Liver (tissue), 9 donors: Measurements from ENCODE around the gene TTF1. TPM values are rescaled to one million over a fixed set of nuclear protein-coding genes. Genes with fewer than 3 reads are reported as not detected.

Source experiments
- DNase-seq: peaks from one replicate; pipeline ENCODE4 v3.0.0-alpha.2; 2017; ENCODE audit warnings: low spot score
- H3K27ac ChIP-seq, 2 donors: one replicate each; pipeline ENCODE4 v1.7.0; 2013; ENCODE audit warnings: inconsistent platforms in 2 of 2, low read length in 2 of 2, control low read depth in 1 of 2, low read depth in 1 of 2, mild to moderate bottlenecking in 1 of 2
- H3K27me3 ChIP-seq, 4 donors: one replicate each; pipeline versions ENCODE4 v1.6.1 to v1.7.0; 2013; ENCODE audit warnings: low read length in 3 of 4, inconsistent platforms in 1 of 4, mild to moderate bottlenecking in 1 of 4, moderate library complexity in 1 of 4; ENCODE audit not compliant: control insufficient read depth in 4 of 4, insufficient read depth in 4 of 4
- H3K36me3 ChIP-seq, 4 donors: one replicate each; pipeline versions ENCODE4 v1.6.1 to v1.7.0; 2013; ENCODE audit warnings: low read length in 3 of 4, mild to moderate bottlenecking in 3 of 4, low read depth in 1 of 4, moderate library complexity in 1 of 4; ENCODE audit not compliant: control insufficient read depth in 4 of 4, insufficient read depth in 3 of 4
- H3K4me1 ChIP-seq, 4 donors: one replicate each; pipeline versions ENCODE4 v1.6.1 to v1.7.0; 2013; ENCODE audit warnings: low read length in 3 of 4, mild to moderate bottlenecking in 3 of 4, moderate library complexity in 1 of 4; ENCODE audit not compliant: control insufficient read depth in 4 of 4, insufficient read depth in 4 of 4
- H3K4me3 ChIP-seq, 3 donors: one replicate each; pipeline versions ENCODE4 v1.6.1 to v1.7.0; 2013; ENCODE audit warnings: low read length in 3 of 3, control low read depth in 1 of 3, low read depth in 1 of 3, mild to moderate bottlenecking in 1 of 3
- H3K9ac ChIP-seq, 2 donors: one replicate each; pipeline ENCODE4 v1.7.0; 2013; ENCODE audit warnings: low read length in 2 of 2, mild to moderate bottlenecking in 2 of 2, moderate library complexity in 2 of 2, control low read depth in 1 of 2, low read depth in 1 of 2
- H3K9me3 ChIP-seq, 4 donors: one replicate each; pipeline versions ENCODE4 v1.6.1 to v1.7.0; 2013; ENCODE audit warnings: low read length in 3 of 4; ENCODE audit not compliant: control insufficient read depth in 4 of 4
- FOXA1 ChIP-seq: IDR thresholded peaks from 2 replicates; pipeline ENCODE4 v1.6.1; 2016; ENCODE audit warnings: antibody characterized with exemption
- FOXA2 ChIP-seq: IDR thresholded peaks from 2 replicates; pipeline ENCODE4 v1.6.1; 2016; ENCODE audit warnings: antibody characterized with exemption
- HNF4A ChIP-seq, 2 donors: conservative IDR thresholded peaks; 2 replicates each; pipeline ENCODE4 v1.6.1; 2016; ENCODE audit warnings: antibody characterized with exemption in 2 of 2, mild to moderate bottlenecking in 2 of 2
- HNF4G ChIP-seq: IDR thresholded peaks from 2 replicates; pipeline ENCODE4 v1.6.1; 2016; ENCODE audit warnings: antibody characterized with exemption
- JUND ChIP-seq, 2 donors: IDR thresholded peaks; 2 replicates each; pipeline ENCODE4 v1.6.1; 2016; ENCODE audit warnings: antibody characterized with exemption in 2 of 2
- NR2F2 ChIP-seq: IDR thresholded peaks from 2 replicates; pipeline ENCODE4 v1.6.1; 2016; ENCODE audit warnings: antibody characterized with exemption
- RAD21 ChIP-seq, 2 donors: IDR thresholded peaks; 2 replicates each; pipeline ENCODE4 v1.6.1; 2016; ENCODE audit warnings: antibody characterized with exemption in 2 of 2, mild to moderate bottlenecking in 2 of 2
- RXRA ChIP-seq, 2 donors: IDR thresholded peaks; 2 replicates each; pipeline ENCODE4 v1.6.1; 2017 to 2018; ENCODE audit warnings: antibody characterized with exemption in 2 of 2, mild to moderate bottlenecking in 1 of 2
- SP1 ChIP-seq: IDR thresholded peaks from 2 replicates; pipeline ENCODE4 v1.6.1; 2018; ENCODE audit warnings: antibody characterized with exemption, mild to moderate bottlenecking
- TAF1 ChIP-seq: conservative IDR thresholded peaks from 2 replicates; pipeline ENCODE4 v1.6.1; 2016; ENCODE audit warnings: antibody characterized with exemption, mild to moderate bottlenecking
- YY1 ChIP-seq: IDR thresholded peaks from 2 replicates; pipeline ENCODE4 v1.6.1; 2016; ENCODE audit warnings: antibody characterized with exemption, mild to moderate bottlenecking
- WGBS: extraction: QIAGEN DNeasy Blood & Tissue Kit; methylation state at CpG from one replicate; pipeline ENCODE4 v1.1.7; 2013; 5-methylcytosine and 5-hydroxymethylcytosine counted together
- polyA plus RNA-seq, 2 donors: library from polyadenylated mRNA; stranded (reverse) in 1 of 2; unstranded in 1 of 2; fragments of 200-250 nt in 1 of 2; fragments of >200 nt in 1 of 2; fragmentation: Nextera tagmentation in 1 of 2; extraction: Ambion mirVana in 1 of 2; gene quantifications; one replicate each; pipeline versions ENCODE4 v1.2.1 to v1.2.3, GENCODE V29; 2013 to 2015
- total RNA-seq, 2 donors: library from RNA; depleted of rRNA; stranded (reverse); fragments of >200 nt; gene quantifications; one replicate each; pipeline ENCODE4 v1.2.3, GENCODE V29; 2014
- TF ChIP-seq, protein P1 (sequence below): IDR thresholded peaks from 2 replicates; pipeline ENCODE4 v1.6.1; 2016; ENCODE audit warnings: antibody characterized with exemption
- TF ChIP-seq, protein P2 (sequence below): fragments of 150-350 bp; IDR thresholded peaks from 2 replicates; pipeline ENCODE4 v1.5.1; 2017; ENCODE audit warnings: improper control_type of control experiment, low read depth, low read length; ENCODE audit not compliant: missing input control
- TF ChIP-seq, protein P3 (sequence below): IDR thresholded peaks from 2 replicates; pipeline ENCODE4 v1.6.1; 2016; ENCODE audit warnings: antibody characterized with exemption, mild to moderate bottlenecking
- donor health status: healthy.
- donor health status: healthy.
- donor health status: healthy.
- donor health status: healthy.
- donor health status: healthy.

TTF1 gene
- total and polyA plus RNA-seq, 4 donors, result 1.9 to 6.1 (median 2.6) TPM

DNA sequence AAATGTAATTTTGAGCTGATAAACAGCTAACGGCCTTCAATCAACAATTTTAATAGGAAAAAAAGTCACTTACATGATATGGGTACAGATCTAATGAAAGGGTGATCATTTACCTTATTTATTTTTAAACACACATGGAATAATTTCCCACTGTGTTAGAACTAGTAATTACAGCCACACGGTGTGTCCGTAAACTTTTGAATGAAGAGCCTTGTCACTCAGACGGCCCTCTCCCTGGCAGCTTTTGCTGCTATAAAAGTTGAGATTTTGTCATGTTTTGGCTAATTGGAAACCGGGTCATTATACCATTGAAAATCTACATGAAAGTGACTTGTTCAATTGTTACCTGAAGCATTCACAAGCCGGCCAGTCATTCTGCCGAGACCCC is 19.0 kb upstream of the TTF1 start:
- WGBS, result 41% methylated on average over 7 of the region's 7 CpGs
- DNase-seq, result no peak
- Histone ChIP-seq H3K4me1 (no peaks in the 10 kb centered on the region), H3K27me3 (peaks cover 0 to 17% (median under 1%) of the 10 kb centered on the region in 4 donors), H3K9ac (no peak overlapping the region), H3K4me3 (no peak overlapping the region), H3K9me3 (peaks cover 0 to under 1% (median 0%) of the 10 kb centered on the region in 4 donors), H3K27ac (no peak overlapping the region), H3K36me3 (no peaks in the 10 kb centered on the region)
- TF ChIP-seq FOXA1, result no peak
- no peak for TF ChIP-seq RXRA (IDR thresholded peaks at IDR 0.05)
- no peak for TF ChIP-seq TAF1
- no peak for TF ChIP-seq FOXA2
- TF ChIP-seq RAD21 (IDR thresholded peaks at IDR 0.05), result no peak

DNA sequence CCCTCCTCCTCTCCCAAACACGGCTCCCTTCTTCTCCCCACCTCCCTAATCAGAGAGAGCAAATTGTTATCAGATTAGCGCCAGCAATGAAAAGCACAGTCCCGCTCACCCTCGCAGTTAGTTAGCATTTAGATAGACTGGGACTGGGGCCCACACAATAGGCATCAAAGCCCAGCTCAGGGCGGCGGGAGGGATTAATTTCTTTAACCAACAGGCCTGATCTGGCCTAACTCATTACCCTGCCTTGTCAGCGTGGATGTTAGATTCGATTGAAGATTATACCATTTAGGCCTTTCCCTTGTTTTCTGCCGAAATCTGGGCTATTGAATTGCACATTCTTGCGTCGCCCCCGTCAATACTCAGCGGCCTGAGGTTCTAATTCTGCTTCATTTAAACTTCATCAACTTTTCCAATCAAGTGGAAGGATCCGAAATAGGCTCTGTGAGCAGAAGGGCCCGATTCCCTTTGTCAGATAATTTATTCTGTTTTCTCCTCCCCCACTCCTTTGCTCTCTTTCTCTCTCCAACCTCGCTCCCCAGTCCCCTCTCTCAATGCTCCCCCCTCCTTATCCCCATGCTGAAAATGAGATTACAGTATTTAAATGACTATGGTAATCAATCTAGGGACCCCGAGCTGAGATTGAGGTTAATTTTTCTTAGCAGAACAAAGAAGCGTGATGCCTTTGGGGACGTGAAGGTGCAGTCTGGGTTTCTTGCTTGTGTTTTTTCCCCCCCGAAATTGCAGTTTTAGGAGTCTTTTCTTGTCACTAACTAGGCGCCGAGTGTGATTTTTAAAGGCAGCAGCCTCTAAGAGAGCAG is 18.4 kb upstream of the TTF1 start:
- Histone ChIP-seq H3K9me3 (peaks cover 0 to 3% (median 0%) of the 10 kb centered on the region in 4 donors), H3K27me3 (peaks cover 0 to 18% (median under 1%) of the 10 kb centered on the region in 4 donors), H3K27ac (no peak overlapping the region), H3K36me3 (no peaks in the 10 kb centered on the region), H3K9ac (no peak overlapping the region), H3K4me3 (no peak overlapping the region), H3K4me1 (no peaks in the 10 kb centered on the region)
- WGBS, result 42% methylated on average over 22 of the region's 22 CpGs
- no peak for DNase-seq
- TF ChIP-seq JUND (IDR thresholded peaks at IDR 0.05), result no peak
- no peak for TF ChIP-seq SP1
- TF ChIP-seq, protein P1, sequence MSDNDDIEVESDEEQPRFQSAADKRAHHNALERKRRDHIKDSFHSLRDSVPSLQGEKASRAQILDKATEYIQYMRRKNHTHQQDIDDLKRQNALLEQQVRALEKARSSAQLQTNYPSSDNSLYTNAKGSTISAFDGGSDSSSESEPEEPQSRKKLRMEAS, result no peak
- TF ChIP-seq FOXA2, result no peak
- no peak for TF ChIP-seq FOXA1
- TF ChIP-seq RAD21 (IDR thresholded peaks at IDR 0.05), result no peak
- TF ChIP-seq YY1, result no peak
- no peak for TF ChIP-seq HNF4A (conservative IDR thresholded peaks at IDR 0.05)
- TF ChIP-seq, protein P2, sequence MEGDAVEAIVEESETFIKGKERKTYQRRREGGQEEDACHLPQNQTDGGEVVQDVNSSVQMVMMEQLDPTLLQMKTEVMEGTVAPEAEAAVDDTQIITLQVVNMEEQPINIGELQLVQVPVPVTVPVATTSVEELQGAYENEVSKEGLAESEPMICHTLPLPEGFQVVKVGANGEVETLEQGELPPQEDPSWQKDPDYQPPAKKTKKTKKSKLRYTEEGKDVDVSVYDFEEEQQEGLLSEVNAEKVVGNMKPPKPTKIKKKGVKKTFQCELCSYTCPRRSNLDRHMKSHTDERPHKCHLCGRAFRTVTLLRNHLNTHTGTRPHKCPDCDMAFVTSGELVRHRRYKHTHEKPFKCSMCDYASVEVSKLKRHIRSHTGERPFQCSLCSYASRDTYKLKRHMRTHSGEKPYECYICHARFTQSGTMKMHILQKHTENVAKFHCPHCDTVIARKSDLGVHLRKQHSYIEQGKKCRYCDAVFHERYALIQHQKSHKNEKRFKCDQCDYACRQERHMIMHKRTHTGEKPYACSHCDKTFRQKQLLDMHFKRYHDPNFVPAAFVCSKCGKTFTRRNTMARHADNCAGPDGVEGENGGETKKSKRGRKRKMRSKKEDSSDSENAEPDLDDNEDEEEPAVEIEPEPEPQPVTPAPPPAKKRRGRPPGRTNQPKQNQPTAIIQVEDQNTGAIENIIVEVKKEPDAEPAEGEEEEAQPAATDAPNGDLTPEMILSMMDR, result no peak
- TF ChIP-seq NR2F2, result no peak
- TF ChIP-seq, protein P3, sequence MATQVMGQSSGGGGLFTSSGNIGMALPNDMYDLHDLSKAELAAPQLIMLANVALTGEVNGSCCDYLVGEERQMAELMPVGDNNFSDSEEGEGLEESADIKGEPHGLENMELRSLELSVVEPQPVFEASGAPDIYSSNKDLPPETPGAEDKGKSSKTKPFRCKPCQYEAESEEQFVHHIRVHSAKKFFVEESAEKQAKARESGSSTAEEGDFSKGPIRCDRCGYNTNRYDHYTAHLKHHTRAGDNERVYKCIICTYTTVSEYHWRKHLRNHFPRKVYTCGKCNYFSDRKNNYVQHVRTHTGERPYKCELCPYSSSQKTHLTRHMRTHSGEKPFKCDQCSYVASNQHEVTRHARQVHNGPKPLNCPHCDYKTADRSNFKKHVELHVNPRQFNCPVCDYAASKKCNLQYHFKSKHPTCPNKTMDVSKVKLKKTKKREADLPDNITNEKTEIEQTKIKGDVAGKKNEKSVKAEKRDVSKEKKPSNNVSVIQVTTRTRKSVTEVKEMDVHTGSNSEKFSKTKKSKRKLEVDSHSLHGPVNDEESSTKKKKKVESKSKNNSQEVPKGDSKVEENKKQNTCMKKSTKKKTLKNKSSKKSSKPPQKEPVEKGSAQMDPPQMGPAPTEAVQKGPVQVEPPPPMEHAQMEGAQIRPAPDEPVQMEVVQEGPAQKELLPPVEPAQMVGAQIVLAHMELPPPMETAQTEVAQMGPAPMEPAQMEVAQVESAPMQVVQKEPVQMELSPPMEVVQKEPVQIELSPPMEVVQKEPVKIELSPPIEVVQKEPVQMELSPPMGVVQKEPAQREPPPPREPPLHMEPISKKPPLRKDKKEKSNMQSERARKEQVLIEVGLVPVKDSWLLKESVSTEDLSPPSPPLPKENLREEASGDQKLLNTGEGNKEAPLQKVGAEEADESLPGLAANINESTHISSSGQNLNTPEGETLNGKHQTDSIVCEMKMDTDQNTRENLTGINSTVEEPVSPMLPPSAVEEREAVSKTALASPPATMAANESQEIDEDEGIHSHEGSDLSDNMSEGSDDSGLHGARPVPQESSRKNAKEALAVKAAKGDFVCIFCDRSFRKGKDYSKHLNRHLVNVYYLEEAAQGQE, result no peak
- TF ChIP-seq RXRA (IDR thresholded peaks at IDR 0.05), result no peak
- no peak for TF ChIP-seq HNF4G
